Endothelial cell of umbilical vein (primary cell): ENCODE results near the gene FZD1. TPM values are rescaled to one million over a fixed set of nuclear protein-coding genes. Genes with fewer than 3 reads are reported as not detected.

ENCODE experiments used
- BruUV-seq: library from RNA; stranded (reverse); fragments of 400-500 nt; replicated peaks from 2 replicates; lab custom pipeline; 2021; lab: Mats Ljungman, UMichigan
- CTCF ChIA-PET: fragments of 300-600, 350-600 bp; sonication (Branson Sonifier 250); formaldehyde crosslinking; loops from one replicate; lab custom pipeline; 2021; ENCODE audit warnings: antibody characterized with exemption, inconsistent platforms; lab: Charles Lee
- POLR2A ChIA-PET: fragments of 300-600, 350-600 bp; sonication (Branson Sonifier 250); formaldehyde crosslinking; loops from one replicate; lab custom pipeline; 2021; ENCODE audit warnings: antibody characterized with exemption, inconsistent platforms; lab: Charles Lee
- DNase-seq: peaks from one replicate; pipeline ENCODE4 v3.0.0-alpha.2; 2011; ENCODE audit warnings: low read depth, low spot score
- FAIRE-seq: peaks from 2 replicates; lab custom pipeline; 2011; peaks lifted over from hg19 to GRCh38; lab: Jason Lieb, UNC
- H2AFZ ChIP-seq: 2 replicates; pipeline ENCODE4 v1.6.0; 2012; ENCODE audit warnings: low read depth, low read length, control low read depth, inconsistent platforms
- H3K27ac ChIP-seq: 2 replicates; pipeline ENCODE4 v1.5.1; 2011; ENCODE audit warnings: low read depth, mild to moderate bottlenecking, control low read depth, low read length, moderate library complexity; ENCODE audit not compliant: insufficient read depth
- H3K27me3 ChIP-seq, 2 experiments: 2 replicates each; pipeline versions ENCODE4 v1.6.0 to v1.6.1; 2011; ENCODE audit warnings: low read length in 2 of 2, mixed read lengths in 1 of 2; ENCODE audit not compliant: control insufficient read depth in 2 of 2, insufficient read depth in 2 of 2
- H3K36me3 ChIP-seq, 2 experiments: 2 replicates in 1 of 2; 3 replicates in 1 of 2; pipeline ENCODE4 v1.5.1; 2011; ENCODE audit warnings: low read length in 2 of 2, mild to moderate bottlenecking in 1 of 2, moderate library complexity in 1 of 2; ENCODE audit not compliant: control insufficient read depth in 2 of 2, insufficient read depth in 2 of 2; ENCODE audit errors: extremely low read depth in 1 of 2
- H3K4me1 ChIP-seq: 3 replicates; pipeline ENCODE4 v1.5.1; 2011; ENCODE audit warnings: mild to moderate bottlenecking, low read length; ENCODE audit not compliant: control insufficient read depth, insufficient read depth; ENCODE audit errors: extremely low read depth
- H3K4me2 ChIP-seq: 2 replicates; pipeline ENCODE4 v1.6.1; 2011; ENCODE audit warnings: low read length, control low read depth, mixed read lengths; ENCODE audit not compliant: insufficient read depth
- H3K4me3 ChIP-seq, 3 experiments: fragments of 200-600 bp in 1 of 3; sonication (generic), shearing (Covaris generic) in 1 of 3; replicated peaks in 1 of 3; 2 replicates each; pipeline ENCODE4 v1.5.1; 2011 to 2016; ENCODE audit warnings: control low read depth in 3 of 3, low read length in 3 of 3, mild to moderate bottlenecking in 2 of 3, inconsistent platforms in 1 of 3, low read depth in 1 of 3, moderate library complexity in 1 of 3; ENCODE audit not compliant: insufficient read depth in 1 of 3
- H3K79me2 ChIP-seq: 2 replicates; pipeline ENCODE4 v1.6.0; 2012; ENCODE audit warnings: low read length, inconsistent platforms; ENCODE audit not compliant: control insufficient read depth, insufficient read depth
- H3K9ac ChIP-seq: replicated peaks from 2 replicates; pipeline ENCODE3; 2011; ENCODE audit warnings: low read length, control low read depth; ENCODE audit not compliant: insufficient read depth; ENCODE audit errors: extremely low read depth
- H3K9me1 ChIP-seq: replicated peaks from 3 replicates; pipeline ENCODE4 v1.6.0; 2011; ENCODE audit warnings: mild to moderate bottlenecking, low read length; ENCODE audit not compliant: control insufficient read depth, insufficient read depth; ENCODE audit errors: extremely low read depth
- H3K9me3 ChIP-seq: replicated peaks from 2 replicates; pipeline ENCODE4 v1.5.1; 2012; ENCODE audit warnings: low read length, inconsistent platforms; ENCODE audit not compliant: control insufficient read depth, insufficient read depth
- H4K20me1 ChIP-seq: replicated peaks from 2 replicates; pipeline ENCODE3; 2011; ENCODE audit warnings: mild to moderate bottlenecking, low read length; ENCODE audit not compliant: control insufficient read depth, insufficient read depth; ENCODE audit errors: extremely low read depth
- EZH2 ChIP-seq: IDR thresholded peaks from 2 replicates; pipeline ENCODE4 v1.6.1; 2012; ENCODE audit warnings: borderline replicate concordance, low read depth, mild to moderate bottlenecking, moderate library complexity, low read length, inconsistent platforms; ENCODE audit not compliant: severe bottlenecking
- FOS ChIP-seq: IDR thresholded peaks from 2 replicates; pipeline ENCODE4 v1.6.1; 2011; ENCODE audit warnings: mild to moderate bottlenecking, low read length, moderate library complexity, borderline replicate concordance; ENCODE audit not compliant: insufficient read depth
- GATA2 ChIP-seq: IDR thresholded peaks from 2 replicates; pipeline ENCODE4 v1.7.0; 2011; ENCODE audit warnings: low read depth, mild to moderate bottlenecking, moderate library complexity, mixed read lengths, low read length; ENCODE audit not compliant: insufficient read length, insufficient read depth
- JUN ChIP-seq: IDR thresholded peaks from 2 replicates; pipeline ENCODE4 v1.6.1; 2011; ENCODE audit warnings: borderline replicate concordance, low read depth; ENCODE audit not compliant: insufficient read length, insufficient read depth
- MYC ChIP-seq: IDR thresholded peaks from one replicate; pipeline ENCODE4 v1.6.1; 2011; ENCODE audit warnings: mild to moderate bottlenecking, low read depth, low read length
- POLR2A ChIP-seq: IDR thresholded peaks from 2 replicates; pipeline ENCODE4 v1.6.1; 2012; ENCODE audit warnings: low read depth, mild to moderate bottlenecking, control low read depth, low read length
- POLR2AphosphoS5 ChIP-seq: IDR thresholded peaks from 2 replicates; pipeline ENCODE4 v1.6.1; 2012; ENCODE audit warnings: low read depth, mild to moderate bottlenecking, control low read depth, low read length, moderate library complexity; ENCODE audit not compliant: insufficient read depth
- dilution Hi-C: fragments of 300-500 bp; cut with MboI; formaldehyde crosslinking; loops from one replicate; pipeline ENCODE4 v1.15.0; 2019; ENCODE audit warnings: low sequenced_read_pairs; ENCODE audit not compliant: extremely low pct_ligation_motif_present
- intact Hi-C: fragments of 100-400 bp; cut with micrococcal nuclease; formaldehyde crosslinking; loops from one replicate; pipeline ENCODE4 v1.10.0; 2022
- polyA plus RNA-seq, 4 experiments: library from polyadenylated mRNA; depleted of rRNA in 3 of 4; stranded (reverse) in 3 of 4; unstranded in 1 of 4; fragments of >200 nt; gene quantifications; 2 replicates each; pipeline versions ENCODE4 v1.2.1 to v1.2.3, GENCODE V29; 2011 to 2012; ENCODE audit warnings: missing spikeins in 1 of 4
- total RNA-seq: library from RNA; stranded (reverse); gene quantifications from 2 replicates; pipeline ENCODE4 v1.2.3, GENCODE V29; 2021
- TF ChIP-seq, protein P1 (sequence below): IDR thresholded peaks from 2 replicates; pipeline ENCODE4 v1.6.1; 2011; ENCODE audit not compliant: insufficient read depth, insufficient read length
- TF ChIP-seq, protein P2 (sequence below), 2 donors: IDR thresholded peaks; 1 replicate in 1 of 2; 2 replicates in 1 of 2; pipeline ENCODE4 v1.5.1; 2011; ENCODE audit warnings: low read length in 2 of 2, mild to moderate bottlenecking in 2 of 2, moderate library complexity in 2 of 2, control low read depth in 1 of 2, inconsistent platforms in 1 of 2, low read depth in 1 of 2; ENCODE audit not compliant: insufficient read depth in 1 of 2; ENCODE audit errors: extremely low read depth in 1 of 2

FZD1 gene
- total and polyA plus RNA-seq, 2 donors (not counting 3 experiments of a cell fraction or from before 2014, with no cell fraction given) = 2.4 to 3.4 TPM

- Histone ChIP-seq H4K20me1 (no peaks in the 10 kb centered on the region), H3K4me2 (no peak overlapping the region)
Measured at GRCh38 chr7:91310830-91311460, 46.7 kb downstream of the FZD1 start.

More at GRCh38 chr7:91310830-91311460, 46.7 kb downstream of the FZD1 start:
- no peaks in the 10 kb centered on the region for H3K27me3 ChIP-seq
- dilution Hi-C loops = no loop called here
- no peak for TF ChIP-seq EZH2
- no peak for TF ChIP-seq JUN
- no peak for TF ChIP-seq GATA2
- TF ChIP-seq POLR2AphosphoS5 = no peak
- TF ChIP-seq, protein P1, sequence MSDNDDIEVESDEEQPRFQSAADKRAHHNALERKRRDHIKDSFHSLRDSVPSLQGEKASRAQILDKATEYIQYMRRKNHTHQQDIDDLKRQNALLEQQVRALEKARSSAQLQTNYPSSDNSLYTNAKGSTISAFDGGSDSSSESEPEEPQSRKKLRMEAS = no peak
- TF ChIP-seq FOS = no peak
- TF ChIP-seq, protein P2, sequence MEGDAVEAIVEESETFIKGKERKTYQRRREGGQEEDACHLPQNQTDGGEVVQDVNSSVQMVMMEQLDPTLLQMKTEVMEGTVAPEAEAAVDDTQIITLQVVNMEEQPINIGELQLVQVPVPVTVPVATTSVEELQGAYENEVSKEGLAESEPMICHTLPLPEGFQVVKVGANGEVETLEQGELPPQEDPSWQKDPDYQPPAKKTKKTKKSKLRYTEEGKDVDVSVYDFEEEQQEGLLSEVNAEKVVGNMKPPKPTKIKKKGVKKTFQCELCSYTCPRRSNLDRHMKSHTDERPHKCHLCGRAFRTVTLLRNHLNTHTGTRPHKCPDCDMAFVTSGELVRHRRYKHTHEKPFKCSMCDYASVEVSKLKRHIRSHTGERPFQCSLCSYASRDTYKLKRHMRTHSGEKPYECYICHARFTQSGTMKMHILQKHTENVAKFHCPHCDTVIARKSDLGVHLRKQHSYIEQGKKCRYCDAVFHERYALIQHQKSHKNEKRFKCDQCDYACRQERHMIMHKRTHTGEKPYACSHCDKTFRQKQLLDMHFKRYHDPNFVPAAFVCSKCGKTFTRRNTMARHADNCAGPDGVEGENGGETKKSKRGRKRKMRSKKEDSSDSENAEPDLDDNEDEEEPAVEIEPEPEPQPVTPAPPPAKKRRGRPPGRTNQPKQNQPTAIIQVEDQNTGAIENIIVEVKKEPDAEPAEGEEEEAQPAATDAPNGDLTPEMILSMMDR (IDR thresholded peaks at IDR 0.05; ENCODE audit: extremely low read depth in 1 of 2, insufficient read depth in 1 of 2, low read depth in 1 of 2, low read length in 2 of 2) = no peak
- no peak for TF ChIP-seq POLR2A
- no peak for TF ChIP-seq MYC
- H2AFZ ChIP-seq = no peak overlapping the region
- H3K9ac ChIP-seq = no peak overlapping the region
- no peak overlapping the region for H3K4me3 ChIP-seq
- POLR2A ChIA-PET = no interaction called here
- FAIRE-seq (no peak), DNase-seq (no peak)
- no peaks in the 10 kb centered on the region for H3K9me1 ChIP-seq
- CTCF ChIA-PET = no interaction called here
- no peak overlapping the region for H3K27ac ChIP-seq
- H3K9me3 ChIP-seq = no peaks in the 10 kb centered on the region
- intact Hi-C loops = no loop called here
- no peaks in the 10 kb centered on the region for H3K36me3 ChIP-seq
- H3K79me2 ChIP-seq = no peaks in the 10 kb centered on the region
- no TSS peak for BruUV-seq
- no peaks in the 10 kb centered on the region for H3K4me1 ChIP-seq
